ENCODE data around the gene AK3. TPM values are rescaled to one million over a fixed set of nuclear protein-coding genes. Genes with fewer than 3 reads are reported as not detected.

AK3 gene
- total RNA-seq: 10 to 100 TPM; 33.2 to 81.2 (median 51.7) TPM

- DNase-seq (peak; percentile 92 to 96), ATAC-seq (ENCODE audit: low FRiP score in 2 of 2) (peak; percentile 95 to 98)
- H3K9me3 ChIP-seq: no peaks in the 10 kb centered on the region
- H3K27ac ChIP-seq: peak within 1 kb of the TSS; percentile 84 to 98 (median 96)
- whole genome bisulfite sequencing, 2 donors: 1% methylated on average over 15 to 25 of the region's 84 CpGs
- peak within 1 kb of the TSS; percentile 87 to 97 (median 92) for H3K4me3 ChIP-seq
- no peaks in the 10 kb centered on the region for H3K27me3 ChIP-seq
- peaks cover 10 to 29% (median 21%) of the 10 kb centered on the region in 4 donors for H3K4me1 ChIP-seq
- TF ChIP-seq POLR2AphosphoS5 (IDR thresholded peaks at IDR 0.05) (peak; percentile 83 to 89), POLR2A (IDR thresholded peaks at IDR 0.05) (peak in 3 of 4 donors; percentile 81 to 93 (median 90)), EP300 (IDR thresholded peaks at IDR 0.05) (no peak)
- TF ChIP-seq, protein P1, sequence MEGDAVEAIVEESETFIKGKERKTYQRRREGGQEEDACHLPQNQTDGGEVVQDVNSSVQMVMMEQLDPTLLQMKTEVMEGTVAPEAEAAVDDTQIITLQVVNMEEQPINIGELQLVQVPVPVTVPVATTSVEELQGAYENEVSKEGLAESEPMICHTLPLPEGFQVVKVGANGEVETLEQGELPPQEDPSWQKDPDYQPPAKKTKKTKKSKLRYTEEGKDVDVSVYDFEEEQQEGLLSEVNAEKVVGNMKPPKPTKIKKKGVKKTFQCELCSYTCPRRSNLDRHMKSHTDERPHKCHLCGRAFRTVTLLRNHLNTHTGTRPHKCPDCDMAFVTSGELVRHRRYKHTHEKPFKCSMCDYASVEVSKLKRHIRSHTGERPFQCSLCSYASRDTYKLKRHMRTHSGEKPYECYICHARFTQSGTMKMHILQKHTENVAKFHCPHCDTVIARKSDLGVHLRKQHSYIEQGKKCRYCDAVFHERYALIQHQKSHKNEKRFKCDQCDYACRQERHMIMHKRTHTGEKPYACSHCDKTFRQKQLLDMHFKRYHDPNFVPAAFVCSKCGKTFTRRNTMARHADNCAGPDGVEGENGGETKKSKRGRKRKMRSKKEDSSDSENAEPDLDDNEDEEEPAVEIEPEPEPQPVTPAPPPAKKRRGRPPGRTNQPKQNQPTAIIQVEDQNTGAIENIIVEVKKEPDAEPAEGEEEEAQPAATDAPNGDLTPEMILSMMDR (IDR thresholded peaks at IDR 0.05): peak in 5 of 6 experiments; percentile 14 to 34 (median 19)
- H3K36me3 ChIP-seq: no peaks in the 10 kb centered on the region
These were observed at the start of gene AK3 for GRCh38 chr9:4740638-4741364. AK3 (minus strand) TSS chr9:4741202; CDS start chr9:4741087, 115 bp downstream.

DNA sequence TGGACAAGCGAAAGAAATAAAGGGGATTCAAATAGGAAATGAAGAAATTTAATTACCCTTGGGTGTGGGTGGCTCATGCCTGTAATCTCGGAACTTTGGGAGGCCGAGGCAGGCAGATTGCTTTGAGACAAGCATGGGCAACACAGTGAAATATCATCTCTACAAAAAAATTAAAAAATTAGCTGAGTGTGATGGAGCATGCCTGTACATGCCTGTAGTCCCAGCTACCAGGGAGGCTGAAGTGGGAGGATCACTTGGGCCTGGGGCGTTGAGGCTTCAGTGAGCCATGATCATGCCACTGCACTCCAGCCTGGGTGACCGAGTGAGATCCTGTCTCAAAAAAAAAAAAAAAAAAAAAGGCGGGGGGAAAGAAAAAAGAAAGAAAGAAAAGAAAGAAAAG is 47.7 kb upstream of the AK3 start:
- TF ChIP-seq, protein P1 (IDR thresholded peaks at IDR 0.05): no peak
- TF ChIP-seq POLR2A (IDR thresholded peaks at IDR 0.05) (no peak), POLR2AphosphoS5 (IDR thresholded peaks at IDR 0.05) (no peak), EP300 (IDR thresholded peaks at IDR 0.05) (no peak)

DNA sequence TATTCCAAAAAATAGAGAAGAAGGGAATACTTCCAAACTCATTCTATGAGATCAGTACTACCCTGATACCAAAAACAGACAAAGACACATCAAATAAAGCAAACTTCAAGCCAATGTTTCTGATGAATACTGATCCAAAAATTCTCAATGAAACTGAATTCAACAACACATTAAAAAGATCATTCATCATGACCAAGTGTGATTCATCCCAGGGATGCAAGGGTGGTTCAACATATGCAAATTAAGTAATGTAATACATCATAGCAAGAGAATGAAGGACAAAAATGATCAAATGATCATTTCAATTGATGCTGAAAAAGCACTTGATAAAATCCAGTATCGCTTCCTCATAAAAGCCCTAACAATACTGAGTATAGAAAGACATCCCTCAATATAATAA is 46.9 kb upstream of the AK3 start:
- 94 to 100% methylated on average over 1 of the region's 1 CpG for WGBS, 2 donors
- DNase-seq: no peak
- Histone ChIP-seq H3K9me3 (no peaks in the 10 kb centered on the region), H3K36me3 (no peaks in the 10 kb centered on the region), H3K27me3 (no peaks in the 10 kb centered on the region), H3K4me3 (no peak overlapping the region), H3K4me1 (peaks cover 2 to 8% (median 7%) of the 10 kb centered on the region in 4 donors), H3K27ac (no peak overlapping the region)
- ATAC-seq (ENCODE audit: low FRiP score in 2 of 2): no peak
- no peak for TF ChIP-seq EP300 (IDR thresholded peaks at IDR 0.05)
- TF ChIP-seq, protein P1 (IDR thresholded peaks at IDR 0.05): no peak
- no peak for TF ChIP-seq POLR2A (IDR thresholded peaks at IDR 0.05)
- no peak for TF ChIP-seq POLR2AphosphoS5 (IDR thresholded peaks at IDR 0.05)

More for the DNA sequence above, 47.7 kb upstream of the AK3 start:
- WGBS, 2 donors: 89 to 95% methylated on average over 6 of the region's 6 CpGs
- Histone ChIP-seq H3K4me1 (peaks cover 4 to 13% (median 9%) of the 10 kb centered on the region in 4 donors), H3K36me3 (no peaks in the 10 kb centered on the region), H3K4me3 (no peak overlapping the region), H3K27me3 (no peaks in the 10 kb centered on the region), H3K9me3 (no peaks in the 10 kb centered on the region), H3K27ac (no peak overlapping the region)
- DNase-seq (no peak), ATAC-seq (ENCODE audit: low FRiP score in 2 of 2) (no peak)

GRCh38 chr9:4786599-4786998 is 45.6 kb upstream of the AK3 start:
- H3K4me3 ChIP-seq: no peak overlapping the region
- no peaks in the 10 kb centered on the region for H3K36me3 ChIP-seq
- no peak for DNase-seq
- no peak overlapping the region for H3K27ac ChIP-seq
- H3K9me3 ChIP-seq: no peaks in the 10 kb centered on the region
- H3K27me3 ChIP-seq: no peaks in the 10 kb centered on the region
- TF ChIP-seq, protein P1 (IDR thresholded peaks at IDR 0.05): no peak
- TF ChIP-seq POLR2A (IDR thresholded peaks at IDR 0.05): no peak
- no peak for TF ChIP-seq EP300 (IDR thresholded peaks at IDR 0.05)
- TF ChIP-seq POLR2AphosphoS5 (IDR thresholded peaks at IDR 0.05): no peak
- H3K4me1 ChIP-seq: peaks cover 0 to under 1% (median 0%) of the 10 kb centered on the region in 4 donors
- ATAC-seq (ENCODE audit: low FRiP score in 2 of 2): no peak
- WGBS, 2 donors: 95 to 99% methylated on average over 4 of the region's 4 CpGs

Data from upper lobe of left lung (tissue), 6 donors.